Spleen (tissue), 13 donors: Measurements from ENCODE around the gene SERPINE1. TPM values are rescaled to one million over a fixed set of nuclear protein-coding genes. Genes with fewer than 3 reads are reported as not detected.

ENCODE experiments used
- DNase-seq: peaks from one replicate; pipeline ENCODE4 v3.0.0-alpha.2; 2020
- H3K27ac ChIP-seq, 8 donors: fragments of 200-600 bp; sonication (generic) in 7 of 8; 1 replicate in 4 of 8; 2 replicates in 4 of 8; pipeline versions ENCODE4 v1.5.0 to v1.8.0; 2016 to 2021; ENCODE audit warnings: inconsistent platforms in 4 of 8, mild to moderate bottlenecking in 4 of 8, moderate library complexity in 1 of 8
- H3K27me3 ChIP-seq, 7 donors: fragments of 200-600 bp; sonication (generic) in 6 of 7; replicated peaks in 1 of 7; 1 replicate in 4 of 7; 2 replicates in 3 of 7; pipeline versions ENCODE4 v1.5.0 to v1.8.0; 2016 to 2021; ENCODE audit warnings: inconsistent platforms in 3 of 7, mild to moderate bottlenecking in 1 of 7
- H3K36me3 ChIP-seq, 6 donors: fragments of 200-600 bp; sonication (generic) in 5 of 6; 1 replicate in 4 of 6; 2 replicates in 2 of 6; pipeline versions ENCODE4 v1.5.0 to v1.8.0; 2016 to 2021; ENCODE audit warnings: inconsistent platforms in 2 of 6
- H3K4me1 ChIP-seq, 6 donors: fragments of 200-600 bp; sonication (generic) in 5 of 6; 1 replicate in 3 of 6; 2 replicates in 3 of 6; pipeline versions ENCODE4 v1.5.0 to v1.8.0; 2016 to 2021; ENCODE audit warnings: inconsistent platforms in 3 of 6
- H3K4me3 ChIP-seq, 8 donors: fragments of 200-600 bp; sonication (generic) in 7 of 8; 1 replicate in 4 of 8; 2 replicates in 4 of 8; pipeline versions ENCODE4 v1.5.0 to v1.8.0; 2016 to 2021; ENCODE audit warnings: inconsistent platforms in 4 of 8, mild to moderate bottlenecking in 4 of 8, moderate library complexity in 2 of 8
- H3K9me3 ChIP-seq, 8 donors: fragments of 200-600 bp; sonication (generic) in 7 of 8; 1 replicate in 4 of 8; 2 replicates in 4 of 8; pipeline versions ENCODE4 v1.5.0 to v1.8.0; 2016 to 2021; ENCODE audit warnings: inconsistent platforms in 4 of 8
- CTCF ChIP-seq, 11 experiments: fragments of 200-600 bp in 7 of 11; fragments of 450-650 bp in 4 of 11; sonication (generic) in 4 of 11; IDR thresholded peaks in 8 of 11; conservative IDR thresholded peaks in 3 of 11; 1 replicate in 7 of 11; 2 replicates in 4 of 11; pipeline versions ENCODE4 v1.4.0 to v1.8.0; 2016 to 2021; ENCODE audit warnings: antibody characterized with exemption in 11 of 11, inconsistent platforms in 4 of 11, mild to moderate bottlenecking in 1 of 11
- POLR2A ChIP-seq, 3 donors: fragments of 450-650 bp; IDR thresholded peaks; one replicate each; pipeline ENCODE4 v1.5.1; 2017; ENCODE audit warnings: antibody characterized with exemption in 3 of 3, mild to moderate bottlenecking in 1 of 3
- POLR2AphosphoS5 ChIP-seq, 3 donors: sonication (generic); formaldehyde crosslinking; IDR thresholded peaks; one replicate each; pipeline ENCODE4 v1.5.1; 2017; ENCODE audit warnings: antibody characterized with exemption in 3 of 3
- WGBS, 5 donors: extraction: QIAGEN DNeasy Blood & Tissue Kit in 3 of 5; methylation state at CpG; one replicate each; pipeline versions ENCODE4 v1.1.5 to v1.1.7; 2013 to 2018; 5-methylcytosine and 5-hydroxymethylcytosine counted together
- intact Hi-C: fragments of 100-400 bp; cut with DNase I; formaldehyde crosslinking; loops from one replicate; pipeline ENCODE4 v1.15.0; 2023; ENCODE audit warnings: low total_unique reads
- long read RNA-seq, 2 donors: transcript quantifications; one replicate each; lab custom pipeline, GENCODE V29; 2026
- polyA plus RNA-seq, 3 donors: library from polyadenylated mRNA; stranded (reverse); fragments of 200-250 nt; gene quantifications; one replicate each; pipeline ENCODE4 v1.2.1, GENCODE V29; 2013
- total RNA-seq, 7 donors: library from RNA; depleted of rRNA in 3 of 7; stranded (reverse); fragments of >200 nt in 3 of 7; fragmentation: NEBNext Ultra II Directional in 4 of 7; extraction: Animal tissue kit (Norgen Biotek cat#: 25700) in 4 of 7; gene quantifications; one replicate each; pipeline versions ENCODE4 v1.1.0 to v1.2.1, GENCODE V29; 2016 to 2021
- donor health status: healthy with polysubstance abuse.
- donor health status: DM: no; HTN: no; CAD: no; lungs with moderate emphysema.
- donor health status: DM: no; HTN: no; CAD: no.
- donor health status: Bipolar disorder and iron deficiency.
- donor health status: healthy.
- donor health status: DM: no; HTN: no; CAD: no.
- donor health status: DM: yes; HTN: yes; CAD: no.

Gene SERPINE1
- total RNA-seq, result 10 to 100 TPM in 3 of 7 donors, 1 to 10 TPM in 4; 2.3 to 46.4 (median 8.0) TPM
- polyA plus RNA-seq, result 1 to 10 TPM; 2.2 to 4.6 (median 2.6) TPM
- long read RNA-seq, donor 1, result 0 reads
- long read RNA-seq, donor 2, result 0 reads

GRCh38 chr7:101126651-101127459 lies at the start of gene SERPINE1:
TSS of gene SERPINE1 (plus strand) at chr7:101127104. CDS start at chr7:101128394, 1,290 bp downstream.
- peak within 1 kb of the TSS in 4 of 8 donors; percentile 13 to 46 (median 24) for H3K4me3 ChIP-seq
- 6 to 10% (median 8%) methylated on average over 17 to 22 of the region's 22 CpGs for WGBS, 5 donors
- peak within 1 kb of the TSS in 6 of 8 donors; percentile 48 to 82 (median 61) for H3K27ac ChIP-seq
- peak; percentile 81 for DNase-seq
- no peaks in the 10 kb centered on the region for H3K9me3 ChIP-seq
- H3K36me3 ChIP-seq, result peaks cover 0 to 15% (median 0%) of the 10 kb centered on the region in 6 donors
- peaks cover 12 to 63% (median 39%) of the 10 kb centered on the region in 6 donors for H3K4me1 ChIP-seq
- TF ChIP-seq POLR2A (IDR thresholded peaks at IDR 0.05), result peak in 1 of 3 donors; percentile 76
- TF ChIP-seq CTCF (IDR thresholded peaks at IDR 0.05 in 8 of 11, conservative IDR thresholded peaks at IDR 0.05 in 3 of 11), result peak in 1 of 11 experiments; percentile 25
- peak; percentile 79 to 83 (median 82) for TF ChIP-seq POLR2AphosphoS5 (IDR thresholded peaks at IDR 0.05)
- intact Hi-C loops, result no loop called here
- H3K27me3 ChIP-seq, result peaks cover 0 to 70% (median 0%) of the 10 kb centered on the region in 7 donors

GRCh38 chr7:101077303-101078086 lies 49.4 kb upstream of the SERPINE1 start:
- no peak for TF ChIP-seq POLR2A (IDR thresholded peaks at IDR 0.05)
- TF ChIP-seq CTCF (IDR thresholded peaks at IDR 0.05 in 8 of 11, conservative IDR thresholded peaks at IDR 0.05 in 3 of 11), result peak; percentile 51 to 87 (median 80)
- TF ChIP-seq POLR2AphosphoS5 (IDR thresholded peaks at IDR 0.05), result peak in 2 of 3 donors; percentile 37 to 43
- no peaks in the 10 kb centered on the region for H3K9me3 ChIP-seq
- peaks cover 0 to 13% (median 7%) of the 10 kb centered on the region in 6 donors for H3K4me1 ChIP-seq
- intact Hi-C loops, result no loop called here
- 15 to 19% (median 17%) methylated on average over 13 of the region's 13 CpGs for WGBS, 5 donors
- H3K36me3 ChIP-seq, result no peaks in the 10 kb centered on the region
- peak overlapping the region in 1 of 8 donors; percentile 45 for H3K27ac ChIP-seq
- peak overlapping the region in 1 of 8 donors; percentile 13 for H3K4me3 ChIP-seq
- peak; percentile 90 for DNase-seq
- H3K27me3 ChIP-seq, result peaks cover 0 to 10% (median 0%) of the 10 kb centered on the region in 7 donors

- no peak for DNase-seq
- Histone ChIP-seq H3K4me1 (peaks cover 11 to 31% (median 21%) of the 10 kb centered on the region in 6 donors), H3K4me3 (no peak overlapping the region), H3K27ac (no peak overlapping the region), H3K36me3 (no peaks in the 10 kb centered on the region), H3K9me3 (no peaks in the 10 kb centered on the region), H3K27me3 (peaks cover 0 to 8% (median 0%) of the 10 kb centered on the region in 7 donors)
- WGBS, 5 donors, result 39 to 68% (median 52%) methylated on average over 1 of the region's 1 CpG
- TF ChIP-seq POLR2AphosphoS5 (IDR thresholded peaks at IDR 0.05) (no peak), CTCF (IDR thresholded peaks at IDR 0.05 in 8 of 11, conservative IDR thresholded peaks at IDR 0.05 in 3 of 11) (no peak), POLR2A (IDR thresholded peaks at IDR 0.05) (no peak)
- intact Hi-C loops, result no loop called here
Observed at GRCh38 chr7:101081432-101081831, 45.5 kb upstream of the SERPINE1 start.
